Kidney (tissue), 14 donors: ENCODE measurements around the gene NFX1. TPM values are rescaled to one million over a fixed set of nuclear protein-coding genes. Genes with fewer than 3 reads are reported as not detected.

Experiments
- DNase-seq, 5 donors: peaks; one replicate each; pipeline ENCODE4 v3.0.0-alpha.2; 2013 to 2020
- FAIRE-seq: peaks from 2 replicates; lab custom pipeline; 2012; peaks lifted over from hg19 to GRCh38; lab: Jason Lieb, UNC
- H3K27ac ChIP-seq, 2 donors: one replicate each; pipeline ENCODE4 v1.7.0; 2013; ENCODE audit warnings: low read depth in 2 of 2, low read length in 2 of 2, inconsistent platforms in 1 of 2
- H3K27me3 ChIP-seq: one replicate; pipeline ENCODE4 v1.7.1; 2013; ENCODE audit warnings: low read length, inconsistent platforms; ENCODE audit not compliant: control insufficient read depth, insufficient read depth
- H3K36me3 ChIP-seq, 3 donors: one replicate each; pipeline versions ENCODE4 v1.7.0 to v1.7.1; 2013; ENCODE audit warnings: low read length in 3 of 3, control low read depth in 1 of 3, inconsistent platforms in 1 of 3; ENCODE audit not compliant: insufficient read depth in 3 of 3, control insufficient read depth in 2 of 3
- H3K4me1 ChIP-seq, 3 donors: one replicate each; pipeline versions ENCODE4 v1.7.0 to v1.7.1; 2013; ENCODE audit warnings: low read length in 3 of 3, inconsistent platforms in 1 of 3, low read depth in 1 of 3; ENCODE audit not compliant: control insufficient read depth in 2 of 3, insufficient read depth in 2 of 3
- H3K4me3 ChIP-seq, 3 donors: one replicate each; pipeline versions ENCODE4 v1.7.0 to v1.8.1; 2013; ENCODE audit warnings: low read length in 3 of 3, control low read depth in 1 of 3, inconsistent platforms in 1 of 3
- H3K9ac ChIP-seq, 3 donors: one replicate each; pipeline versions ENCODE4 v1.7.0 to v1.7.1; 2013; ENCODE audit warnings: low read length in 3 of 3, control low read depth in 1 of 3, inconsistent platforms in 1 of 3
- H3K9me3 ChIP-seq, 3 donors: one replicate each; pipeline versions ENCODE4 v1.7.0 to v1.7.1; 2013; ENCODE audit warnings: low read length in 3 of 3, control low read depth in 1 of 3, inconsistent platforms in 1 of 3; ENCODE audit not compliant: control insufficient read depth in 2 of 3, insufficient read depth in 1 of 3
- CTCF ChIP-seq: IDR thresholded peaks from 3 replicates; pipeline ENCODE4 v1.5.1; 2012; ENCODE audit warnings: mild to moderate bottlenecking, moderate library complexity, borderline replicate concordance; ENCODE audit not compliant: insufficient read depth; ENCODE audit errors: extremely low read depth
- intact Hi-C: fragments of 100-400 bp; cut with DNase I; formaldehyde crosslinking; loops from one replicate; pipeline ENCODE4 v1.11.1; 2022
- polyA plus RNA-seq: library from polyadenylated mRNA; stranded (reverse); fragments of 350-450 nt; fragmentation: Illumina TruSeq; extraction: RNeasy Lipid Tissue Mini Kit (QIAGEN cat#74804); gene quantifications from one replicate; pipeline ENCODE4 v1.2.3, GENCODE V29; 2014; ENCODE audit warnings: low read depth, low replicate concordance; ENCODE audit not compliant: insufficient read depth
- total RNA-seq: library from RNA; stranded (reverse); fragmentation: NEBNext Ultra II Directional; extraction: Animal tissue kit (Norgen Biotek cat#: 25700); gene quantifications from one replicate; pipeline ENCODE4 v1.2.1, GENCODE V29; 2021
- donor health status: control.
- donor health status: control.
- donor health status: control.
- donor health status: control.
- donor health status: control.
- donor health status: DM: yes; HTN: yes; CAD: no.
- donor health status: Normal renal cell carcinoma (clear cell type).

NFX1 gene
- total and polyA plus RNA-seq, 2 donors from 2014 or later = 12.2 to 46.3 TPM

DNA sequence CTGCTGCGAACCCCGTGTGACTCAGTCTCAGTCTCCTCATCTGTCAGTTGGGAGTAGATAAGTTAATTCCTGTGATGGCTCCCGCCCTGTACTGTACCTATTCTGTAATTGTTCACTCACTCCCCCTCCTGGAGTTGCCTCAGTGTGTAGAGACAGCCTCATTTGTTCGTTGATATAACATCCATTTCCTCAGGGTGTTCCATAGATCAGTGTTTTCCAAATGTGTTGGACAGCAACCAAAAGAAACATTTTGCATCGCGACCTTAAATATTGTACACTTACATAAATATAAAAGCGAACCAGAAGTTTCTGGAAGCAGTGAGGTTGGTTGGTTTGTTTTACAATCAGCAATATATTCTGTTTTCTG, 698 bp downstream of the NFX1 start:
- no peak for TF ChIP-seq CTCF
- Histone ChIP-seq H3K4me1 (peaks cover 0 to 16% (median 13%) of the 10 kb centered on the region in 3 donors), H3K9ac (peak overlapping the region; percentile 75 to 97 (median 93)), H3K4me3 (peak overlapping the region; percentile 96 to 100 (median 98)), H3K9me3 (no peaks in the 10 kb centered on the region), H3K27ac (peak overlapping the region; percentile 99), H3K36me3 (peaks cover 2 to 15% (median 12%) of the 10 kb centered on the region in 3 donors), H3K27me3 (no peaks in the 10 kb centered on the region)
- intact Hi-C loops = no loop called here
- DNase-seq = no peak
- FAIRE-seq = no peak

GRCh38 chr9:33291901-33292300, 1.6 kb downstream of the NFX1 start:
- peaks cover 5 to 23% (median 18%) of the 10 kb centered on the region in 3 donors for H3K36me3 ChIP-seq
- H3K27me3 ChIP-seq = no peaks in the 10 kb centered on the region
- H3K4me1 ChIP-seq = peaks cover 0 to 16% (median 15%) of the 10 kb centered on the region in 3 donors
- intact Hi-C loops = no loop called here
- peak overlapping the region in 1 of 3 donors; percentile 9 for H3K4me3 ChIP-seq
- DNase-seq (no peak), FAIRE-seq (no peak)
- no peak for TF ChIP-seq CTCF
- no peaks in the 10 kb centered on the region for H3K9me3 ChIP-seq
- H3K9ac ChIP-seq = no peak overlapping the region
- no peak overlapping the region for H3K27ac ChIP-seq

DNA sequence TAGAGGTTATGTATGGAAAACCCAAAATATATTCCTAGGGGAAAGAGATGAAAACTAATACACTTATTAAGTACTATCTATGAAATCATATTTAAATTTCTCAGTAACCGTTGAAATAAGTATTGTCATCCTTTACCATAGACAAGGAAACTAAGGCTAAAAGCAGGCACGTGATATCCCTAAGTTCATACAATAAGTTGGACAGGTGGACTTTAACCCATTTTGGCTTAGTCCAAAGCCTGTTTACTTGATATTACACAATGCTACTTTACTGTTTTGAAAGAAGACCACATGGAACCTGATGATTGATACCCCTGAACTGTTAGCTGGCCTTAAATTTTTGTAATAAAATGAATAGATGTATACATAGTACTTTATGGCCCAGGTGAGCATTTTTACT, 3.5 kb downstream of the NFX1 start:
- H3K27ac ChIP-seq = no peak overlapping the region
- FAIRE-seq (no peak), DNase-seq (no peak)
- no peak for TF ChIP-seq CTCF
- H3K9ac ChIP-seq = no peak overlapping the region
- H3K4me3 ChIP-seq = no peak overlapping the region
- peaks cover 9 to 39% (median 27%) of the 10 kb centered on the region in 3 donors for H3K36me3 ChIP-seq
- H3K4me1 ChIP-seq = peaks cover 0 to 26% (median 24%) of the 10 kb centered on the region in 3 donors
- H3K9me3 ChIP-seq = no peaks in the 10 kb centered on the region
- no peaks in the 10 kb centered on the region for H3K27me3 ChIP-seq
- intact Hi-C loops = no loop called here
